Fibroblast of lung (primary cell): ENCODE measurements around the gene MED26.

ENCODE experiments used
- CTCF ChIP-seq, 2 donors: IDR thresholded peaks in 1 of 2; conservative IDR thresholded peaks in 1 of 2; 1 replicate in 1 of 2; 2 replicates in 1 of 2; pipeline ENCODE4 v1.5.1; 2011 to 2012; ENCODE audit warnings: low read length in 2 of 2, control low read depth in 1 of 2, inconsistent platforms in 1 of 2, low read depth in 1 of 2, mild to moderate bottlenecking in 1 of 2
- EZH2 ChIP-seq: IDR thresholded peaks from 2 replicates; pipeline ENCODE4 v1.5.1; 2012; ENCODE audit warnings: low read length, control low read depth, mild to moderate bottlenecking; ENCODE audit errors: missing control alignments

GRCh38 chr19:16535381-16535780 is 92.6 kb downstream of the MED26 start:
- TF ChIP-seq CTCF (conservative IDR thresholded peaks at IDR 0.05 in 1 of 2, IDR thresholded peaks at IDR 0.05 in 1 of 2; ENCODE audit: low read depth in 1 of 2, low read length in 2 of 2) (no peak), EZH2 (no peak)
